Posterior vena cava (tissue), 2 donors: ENCODE results near the gene TMOD1. TPM values are rescaled to one million over a fixed set of nuclear protein-coding genes. Genes with fewer than 3 reads are reported as not detected.
"Not testable (repeated sequence)": the region's sequence is repeated elsewhere in the genome, so short reads cannot be mapped to it uniquely, and the experiment has no call there.

Experiments used
- DNase-seq: peaks from one replicate; pipeline ENCODE4 v3.0.0-alpha.2; 2020; ENCODE audit warnings: low spot score
- intact Hi-C, 2 donors: fragments of 100-400 bp; cut with DNase I; formaldehyde crosslinking; loops; one replicate each; pipeline versions ENCODE4 v1.14.1 to v1.14.2; 2022 to 2023
- total RNA-seq, 2 donors: library from RNA; stranded (reverse); fragmentation: NEBNext Ultra II Directional; extraction: Animal tissue kit (Norgen Biotek cat#: 25700); gene quantifications; one replicate each; pipeline ENCODE4 v1.2.1, GENCODE V29; 2021
- donor health status: DM: yes; HTN: yes; CAD: no.
- donor health status: DM: yes; HTN: yes; CAD: no.

TMOD1 gene
- total RNA-seq, 2 donors from 2014 or later: 57.8 to 72.1 TPM

DNA sequence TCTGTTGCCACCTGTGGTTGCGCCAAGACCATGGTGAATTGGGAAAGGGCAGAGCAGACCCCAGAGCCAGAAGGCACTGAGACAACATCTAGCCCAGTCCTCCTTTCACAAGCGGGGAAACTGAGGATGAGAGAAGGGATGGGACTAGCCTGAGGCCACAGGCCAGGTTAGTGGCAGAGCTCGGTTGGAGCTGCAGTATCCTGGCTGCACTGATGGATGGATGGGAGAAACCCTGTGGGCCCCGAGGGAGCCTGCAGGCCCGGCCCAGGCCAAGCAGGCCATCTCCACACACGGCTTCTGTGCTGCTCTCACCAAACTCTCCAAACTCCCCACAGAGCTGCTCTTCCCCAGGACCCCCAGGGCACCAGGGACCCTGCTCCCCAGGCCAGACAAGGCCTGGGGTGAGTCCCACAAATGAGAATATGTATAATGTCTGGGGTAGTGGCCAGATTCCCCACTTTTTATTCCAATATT is 71.5 kb downstream of the TMOD1 start:
- intact Hi-C loops: no loop called here
- no peak for DNase-seq

- DNase-seq: no peak
- intact Hi-C loops: no loop called here
Observed at GRCh38 chr9:97573482-97574073, 72.1 kb downstream of the TMOD1 start.

DNA sequence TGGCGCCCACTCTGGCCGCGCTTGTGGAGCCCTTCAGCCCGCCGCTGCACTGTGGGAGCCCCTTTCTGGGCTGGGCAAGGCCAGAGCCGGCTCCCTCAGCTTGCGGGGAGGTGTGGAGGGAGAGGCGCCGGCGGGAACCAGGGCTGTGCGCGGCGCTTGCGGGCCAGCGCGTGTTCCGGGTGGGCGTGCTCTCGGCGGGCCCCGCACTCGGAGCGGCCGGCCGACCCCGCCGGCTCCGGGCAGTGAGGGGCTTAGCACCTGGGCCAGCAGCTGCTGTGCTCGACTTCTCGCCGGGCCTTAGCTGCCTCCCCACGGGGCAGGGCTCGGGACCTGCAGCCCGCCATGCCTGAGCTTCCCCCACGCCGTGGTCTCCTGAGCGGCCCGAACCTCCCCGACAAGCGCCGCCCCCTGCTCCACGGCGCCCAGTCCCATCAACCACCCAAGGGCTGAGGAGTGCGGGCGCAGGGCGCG is 72.7 kb downstream of the TMOD1 start:
- DNase-seq, intact Hi-C loops: not testable (repeated sequence)

DNA sequence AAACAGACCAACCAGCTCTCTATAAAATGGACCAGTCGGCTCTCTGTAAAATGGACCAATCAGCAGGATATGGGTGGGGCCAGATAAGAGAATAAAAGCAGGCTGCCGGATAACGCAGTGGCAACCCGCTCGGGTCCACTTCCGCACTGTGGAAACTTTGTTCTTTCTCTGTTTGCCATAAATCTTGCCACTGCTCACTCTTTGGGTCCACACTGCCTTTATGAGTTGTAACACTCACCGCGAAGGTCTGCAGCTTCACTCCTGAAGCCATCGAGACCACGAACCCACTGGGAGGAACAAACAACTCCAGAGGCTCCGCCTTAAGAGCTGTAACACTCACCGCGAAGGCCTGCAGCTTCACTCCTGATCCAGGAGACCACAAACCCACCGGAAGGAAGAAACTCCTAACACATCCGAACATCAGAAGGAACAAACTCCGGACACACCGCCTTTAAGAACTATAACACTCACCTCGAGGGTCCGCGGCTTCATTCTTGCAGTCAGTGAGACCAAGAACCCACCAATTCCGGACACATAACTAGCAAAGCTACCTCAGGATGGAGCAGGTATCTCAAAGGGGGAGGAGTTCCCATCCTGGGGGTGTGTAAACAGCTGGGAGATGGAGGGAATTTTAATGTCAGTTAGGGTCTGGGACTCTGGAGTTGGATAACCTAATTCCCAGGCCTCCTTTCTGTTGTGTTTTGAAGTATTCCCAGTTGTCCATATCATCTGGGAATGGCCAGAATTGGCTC is 73.6 kb downstream of the TMOD1 start:
- intact Hi-C loops, DNase-seq: not testable (repeated sequence)

DNA sequence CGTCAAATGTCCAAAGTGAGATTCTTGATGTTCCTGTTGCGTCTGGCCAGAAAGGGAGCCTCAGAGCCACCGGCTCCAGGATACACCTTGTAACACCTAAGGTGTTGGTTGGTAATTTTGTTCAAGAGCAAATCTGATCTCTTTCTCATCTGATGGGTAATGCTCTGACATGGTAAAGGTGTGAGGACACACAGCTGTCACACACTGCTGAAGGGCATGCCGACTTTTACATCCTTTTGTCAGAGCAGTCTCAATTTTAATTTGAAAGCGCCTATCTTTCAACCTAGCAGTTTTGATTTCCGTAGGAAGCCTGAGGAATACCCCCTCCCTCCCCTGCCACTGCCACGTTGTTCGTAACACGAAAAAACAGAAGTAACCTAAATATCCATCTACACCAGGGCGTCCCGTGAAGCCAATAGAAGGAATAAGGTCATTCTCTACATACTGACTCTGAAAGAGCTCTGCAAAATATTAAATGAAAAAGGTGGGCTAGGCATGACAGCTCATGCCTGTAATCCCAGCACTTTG is 74.3 kb downstream of the TMOD1 start:
- no peak for DNase-seq
- intact Hi-C loops: no loop called here

DNA sequence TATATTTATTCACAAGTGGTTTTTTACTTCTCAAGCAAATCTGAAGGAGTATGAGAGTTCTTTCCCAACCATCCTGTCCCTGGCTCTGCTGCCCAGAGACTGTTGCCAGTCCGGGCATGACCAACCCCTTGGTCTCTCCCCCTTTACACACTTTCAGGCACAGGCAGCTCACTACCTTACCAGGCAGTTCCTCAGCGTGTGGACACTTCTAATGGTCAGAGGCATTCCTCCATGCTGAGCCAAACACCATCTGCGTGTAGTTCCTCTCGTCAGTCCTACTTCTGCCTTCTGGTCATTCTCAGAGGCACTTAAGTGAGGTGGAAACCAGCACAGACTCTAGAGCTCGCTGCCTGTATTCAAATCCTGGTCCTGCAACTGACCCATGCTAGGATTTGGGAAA is 75.6 kb downstream of the TMOD1 start:
- intact Hi-C loops: no loop called here
- DNase-seq: no peak

DNA sequence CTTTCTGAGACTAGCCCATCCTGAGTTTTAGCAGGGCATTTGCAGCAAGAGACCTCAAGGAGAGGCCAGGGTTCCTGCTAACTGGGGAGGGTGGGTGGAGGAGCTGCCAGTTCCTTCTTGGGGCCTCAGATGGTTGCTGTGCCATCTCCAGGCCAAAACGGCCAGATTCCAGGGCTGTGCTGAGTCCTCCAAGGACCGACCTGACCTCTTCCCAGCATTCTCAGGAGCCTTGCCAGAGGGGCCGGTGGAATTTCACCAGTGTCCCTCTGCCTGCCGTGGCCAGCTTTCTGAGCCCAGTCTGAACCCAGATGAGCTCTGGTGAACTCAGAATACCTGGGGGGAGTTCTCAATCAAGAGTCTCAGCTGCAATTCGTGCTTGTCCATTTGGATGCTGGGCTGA is 77.4 kb downstream of the TMOD1 start:
- intact Hi-C loops: no loop called here
- DNase-seq: no peak

- DNase-seq: no peak
- intact Hi-C loops: no loop called here
Observed at GRCh38 chr9:97579914-97580313, 78.4 kb downstream of the TMOD1 start.

DNA sequence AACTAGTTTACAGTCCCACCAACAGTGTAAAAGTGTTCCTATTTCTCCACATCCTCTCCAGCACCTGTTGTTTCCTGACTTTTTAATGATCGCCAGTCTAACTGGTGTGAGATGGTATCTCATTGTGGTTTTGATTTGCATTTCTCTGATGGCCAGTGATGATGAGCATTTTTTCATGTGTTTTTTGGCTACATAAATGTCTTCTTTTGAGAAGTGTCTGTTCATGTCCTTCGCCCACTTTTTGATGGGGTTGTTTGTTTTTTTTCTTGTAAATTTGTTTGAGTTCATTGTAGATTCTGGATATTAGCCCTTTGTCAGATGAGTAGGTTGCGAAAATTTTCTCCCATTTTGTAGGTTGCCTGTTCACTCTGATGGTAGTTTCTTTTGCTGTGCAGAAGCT is 80.1 kb downstream of the TMOD1 start:
- intact Hi-C loops, DNase-seq: not testable (repeated sequence)

DNA sequence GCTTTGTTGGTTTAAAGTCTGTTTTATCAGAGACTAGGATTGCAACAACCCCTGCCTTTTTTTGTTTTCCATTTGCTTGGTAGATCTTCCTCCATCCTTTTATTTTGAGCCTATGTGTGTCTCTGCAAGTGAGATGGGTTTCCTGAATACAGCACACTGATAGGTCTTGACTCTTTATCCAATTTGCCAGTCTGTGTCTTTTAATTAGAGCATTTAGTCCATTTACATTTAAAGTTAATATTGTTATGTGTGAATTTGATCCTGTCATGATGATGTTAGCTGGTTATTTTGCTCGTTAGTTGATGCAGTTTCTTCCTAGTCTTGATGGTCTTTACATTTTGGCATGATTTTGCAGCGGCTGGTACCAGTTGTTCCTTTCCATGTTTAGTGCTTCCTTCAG is 83.3 kb downstream of the TMOD1 start:
- DNase-seq, intact Hi-C loops: not testable (repeated sequence)

DNA sequence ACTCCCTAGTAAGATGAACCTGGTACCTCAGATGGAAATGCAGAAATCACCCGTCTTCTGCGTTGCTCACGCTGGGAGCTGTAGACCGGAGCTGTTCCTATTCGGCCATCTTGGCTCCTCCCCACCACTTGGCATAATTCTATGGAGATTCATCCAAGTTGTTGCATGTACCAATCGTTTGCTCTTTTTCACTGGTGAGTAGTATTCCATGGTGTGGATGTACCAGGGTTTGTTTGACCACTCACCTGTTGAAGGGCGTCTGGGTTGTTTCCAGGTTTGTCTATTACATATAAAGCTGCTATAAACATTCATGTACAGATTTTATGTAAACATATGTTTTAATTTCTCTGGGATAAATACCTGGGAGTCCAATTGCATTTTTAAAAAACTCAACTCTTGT is 85.4 kb downstream of the TMOD1 start:
- intact Hi-C loops, DNase-seq: not testable (repeated sequence)

- DNase-seq: no peak
- intact Hi-C loops: no loop called here
Observed at GRCh38 chr9:97591535-97591934, 90.1 kb downstream of the TMOD1 start.

DNA sequence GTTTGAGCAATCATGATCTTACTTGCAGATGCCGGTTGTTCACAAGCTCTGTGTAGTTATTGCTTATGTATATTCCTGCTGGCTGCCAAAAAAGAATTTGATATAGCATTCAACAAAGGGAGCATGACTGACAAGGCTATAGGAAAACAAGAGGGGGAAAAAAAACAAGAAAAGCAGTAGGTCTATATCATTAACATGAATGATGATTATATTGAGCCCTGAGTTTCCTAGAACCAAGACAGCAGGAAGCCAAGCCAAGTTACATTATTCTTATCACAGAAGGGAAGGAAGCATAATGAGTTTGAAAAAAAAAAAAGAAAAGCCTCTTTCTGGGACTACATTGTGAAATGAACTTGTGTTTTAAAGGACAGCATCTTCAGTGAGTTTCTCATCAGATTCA is 90.7 kb downstream of the TMOD1 start:
- DNase-seq: no peak
- intact Hi-C loops: no loop called here

DNA sequence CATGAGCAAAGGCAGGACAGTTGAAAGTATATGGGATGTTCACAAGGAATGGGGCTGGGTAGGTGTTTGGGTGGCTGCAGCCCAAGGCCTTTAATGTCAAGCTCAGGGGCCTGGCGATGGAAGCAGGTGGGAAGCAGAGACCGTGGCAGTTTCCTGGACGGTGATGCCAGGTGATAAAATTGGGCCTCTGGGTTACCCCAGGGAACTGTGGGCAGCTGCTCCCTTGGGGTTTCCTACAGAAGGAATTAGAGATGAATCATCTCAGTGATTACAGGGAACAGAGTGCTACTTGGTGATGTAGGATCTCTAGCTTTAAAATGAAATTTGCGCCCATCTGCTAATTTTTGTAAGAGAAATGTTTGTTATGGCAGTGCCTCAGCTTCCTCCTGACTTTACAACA is 92.5 kb downstream of the TMOD1 start:
- intact Hi-C loops: no loop called here
- no peak for DNase-seq

DNA sequence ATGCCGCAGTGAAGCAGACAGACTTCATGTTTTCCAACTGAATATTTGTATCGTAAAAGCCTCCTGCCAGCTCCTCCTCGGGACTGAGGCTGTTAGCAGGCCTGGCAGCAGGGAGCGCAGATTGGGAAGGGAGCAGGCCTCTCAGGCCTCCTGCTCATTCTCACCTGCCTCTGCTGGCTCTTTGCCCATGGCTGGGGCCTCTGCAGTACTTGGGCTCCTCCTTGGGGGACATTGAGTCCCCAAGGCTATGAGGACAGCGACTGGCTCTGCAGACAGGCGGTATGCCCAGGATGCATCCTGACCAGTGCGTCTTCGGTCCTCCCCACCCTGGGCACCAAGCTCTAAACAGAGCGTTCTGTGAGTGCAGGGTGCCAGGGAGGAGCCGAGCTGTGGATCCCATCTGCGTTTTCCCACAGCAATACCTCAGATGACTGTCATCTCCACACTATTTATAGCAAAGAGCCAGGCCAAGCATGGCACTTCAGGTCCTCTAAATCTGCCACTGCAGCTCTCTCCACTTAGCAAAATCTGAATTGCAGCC is 93.0 kb downstream of the TMOD1 start:
- no peak for DNase-seq
- intact Hi-C loops: no loop called here

GRCh38 chr9:97596906-97597305 is 95.4 kb downstream of the TMOD1 start:
- intact Hi-C loops: no loop called here
- DNase-seq: no peak

DNA sequence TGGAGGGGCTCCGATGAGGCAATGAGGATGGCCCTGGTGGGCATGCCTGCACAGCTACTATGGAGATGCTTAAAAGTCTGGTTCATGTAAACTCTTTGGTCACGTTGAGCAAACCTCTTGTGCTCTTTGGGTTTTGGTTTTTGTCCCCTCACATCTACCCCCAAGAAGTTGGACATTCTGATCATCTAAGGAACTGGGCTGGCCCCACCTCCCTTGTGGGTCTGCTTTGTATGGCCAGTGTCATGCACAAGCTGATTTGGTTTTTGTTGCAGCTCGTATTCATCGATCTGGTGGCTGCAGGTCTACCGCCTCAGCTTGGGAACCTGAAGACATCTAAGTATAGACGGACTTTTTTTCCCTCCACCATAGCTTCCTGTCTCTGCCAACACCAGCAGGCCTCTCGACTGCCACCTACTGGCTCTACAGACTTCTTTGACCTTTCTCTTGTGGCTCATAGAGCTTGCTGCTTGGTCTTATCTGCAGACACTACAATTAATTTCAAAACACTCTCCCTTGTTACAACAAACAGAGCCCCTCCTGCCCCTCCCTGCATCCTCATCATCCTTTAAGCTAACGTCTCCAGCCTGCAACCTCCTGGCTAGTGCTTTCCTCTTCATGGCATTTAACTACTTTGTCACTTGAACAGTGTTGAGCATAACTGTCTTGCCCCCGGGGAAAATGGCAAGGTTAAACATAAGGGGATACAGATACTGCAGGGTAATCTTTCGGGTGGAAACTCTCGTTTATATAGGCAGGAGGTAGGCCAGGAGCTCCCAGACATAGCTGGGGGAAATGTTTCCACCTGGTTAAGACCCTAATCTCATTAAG is 97.2 kb downstream of the TMOD1 start:
- intact Hi-C loops: no loop called here
- DNase-seq: no peak

DNA sequence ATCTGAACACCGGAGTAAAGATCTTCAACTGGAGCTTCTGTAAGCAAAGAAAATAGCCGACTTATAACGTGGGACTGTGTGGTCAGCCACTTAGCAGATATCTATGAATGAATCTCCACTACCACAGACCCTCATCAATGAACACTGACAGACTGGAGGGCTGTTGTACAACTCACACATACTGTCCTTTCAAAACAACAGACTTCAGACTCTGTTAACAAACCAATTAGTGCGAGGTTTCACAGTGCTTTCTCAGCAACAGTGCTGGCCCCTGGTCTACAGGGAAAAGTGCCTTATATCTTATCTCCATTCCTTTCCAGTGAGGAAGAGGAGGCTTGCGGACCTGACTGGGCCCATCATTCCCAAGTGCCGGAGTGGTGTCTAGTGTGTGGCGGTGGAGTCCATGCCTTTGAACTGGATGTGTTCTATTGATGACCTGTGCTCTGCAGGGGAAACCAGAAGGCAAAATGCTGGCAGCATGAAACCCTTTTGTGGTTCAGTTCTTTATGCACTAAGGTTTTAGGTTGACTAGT is 97.9 kb downstream of the TMOD1 start:
- no peak for DNase-seq
- intact Hi-C loops: no loop called here

GRCh38 chr9:97600531-97601227 is 99.2 kb downstream of the TMOD1 start:
- intact Hi-C loops: loop anchor here in 1 of 2 donors (10.0 kb wide), 1 partner anchor 126 kb away; no protein-coding TSS in a partner anchor

More at GRCh38 chr9:97600531-97601227, 99.2 kb downstream of the TMOD1 start:
- no peak for DNase-seq
